Measurements from ENCODE around the gene LAPTM5.
"Not testable (repeated sequence)": the region's sequence is repeated elsewhere in the genome, so short reads cannot be mapped to it uniquely, and the experiment has no call there.

The LAPTM5 gene

GRCh38 chr1:30790850-30791778 lies 33.5 kb upstream of the LAPTM5 start:
- peaks cover 9% of the 10 kb centered on the region for H3K4me1 Mint-ChIP-seq (ENCODE audit: low read depth)
- H3K4me3 Mint-ChIP-seq = no peak overlapping the region
- H3K27ac Mint-ChIP-seq = no peak overlapping the region

GRCh38 chr1:30790256-30790525 lies 32.6 kb upstream of the LAPTM5 start:
- H3K36me3 Mint-ChIP-seq; H3K4me3 Mint-ChIP-seq; H3K27me3 Mint-ChIP-seq; H3K9me3 Mint-ChIP-seq (ENCODE audit: low read depth); H3K4me1 Mint-ChIP-seq (ENCODE audit: low read depth); H3K27ac Mint-ChIP-seq: not testable (repeated sequence)

More at GRCh38 chr1:30790850-30791778, 33.5 kb upstream of the LAPTM5 start:
- Mint-ChIP-seq H3K36me3 (no peaks in the 10 kb centered on the region), H3K27me3 (peaks cover 3% of the 10 kb centered on the region), H3K9me3 (ENCODE audit: low read depth) (no peaks in the 10 kb centered on the region)

- H3K36me3 Mint-ChIP-seq = no peaks in the 10 kb centered on the region
- no peak overlapping the region for H3K4me3 Mint-ChIP-seq
- H3K27me3 Mint-ChIP-seq = peaks cover 3% of the 10 kb centered on the region
- no peak overlapping the region for H3K27ac Mint-ChIP-seq
- H3K9me3 Mint-ChIP-seq (ENCODE audit: low read depth) = no peaks in the 10 kb centered on the region
- H3K4me1 Mint-ChIP-seq (ENCODE audit: low read depth) = peaks cover 9% of the 10 kb centered on the region
Observed at GRCh38 chr1:30789388-30790255, 32.0 kb upstream of the LAPTM5 start.

GRCh38 chr1:30788580-30789387 lies 31.2 kb upstream of the LAPTM5 start:
- Mint-ChIP-seq H3K27ac (no peak overlapping the region), H3K36me3 (no peaks in the 10 kb centered on the region), H3K27me3 (peaks cover 3% of the 10 kb centered on the region), H3K4me3 (no peak overlapping the region), H3K9me3 (ENCODE audit: low read depth) (no peaks in the 10 kb centered on the region), H3K4me1 (ENCODE audit: low read depth) (peaks cover 9% of the 10 kb centered on the region)

GRCh38 chr1:30787856-30788495 lies 30.4 kb upstream of the LAPTM5 start:
- Mint-ChIP-seq H3K27me3 (peaks cover 2% of the 10 kb centered on the region), H3K27ac (no peak overlapping the region)

GRCh38 chr1:30787266-30787665 lies 29.7 kb upstream of the LAPTM5 start:
- H3K27ac Mint-ChIP-seq = no peak overlapping the region
- peaks cover 14% of the 10 kb centered on the region for H3K4me1 Mint-ChIP-seq (ENCODE audit: low read depth)
- H3K36me3 Mint-ChIP-seq = no peaks in the 10 kb centered on the region
- no peaks in the 10 kb centered on the region for H3K9me3 Mint-ChIP-seq (ENCODE audit: low read depth)
- no peak overlapping the region for H3K4me3 Mint-ChIP-seq
- H3K27me3 Mint-ChIP-seq = no peaks in the 10 kb centered on the region

More at GRCh38 chr1:30787856-30788495, 30.4 kb upstream of the LAPTM5 start:
- Mint-ChIP-seq H3K4me3 (no peak overlapping the region), H3K36me3 (no peaks in the 10 kb centered on the region), H3K4me1 (ENCODE audit: low read depth) (peaks cover 9% of the 10 kb centered on the region), H3K9me3 (ENCODE audit: low read depth) (no peaks in the 10 kb centered on the region)

GRCh38 chr1:30786264-30786991 lies 28.9 kb upstream of the LAPTM5 start:
- H3K9me3 Mint-ChIP-seq (ENCODE audit: low read depth) = no peaks in the 10 kb centered on the region
- peaks cover 14% of the 10 kb centered on the region for H3K4me1 Mint-ChIP-seq (ENCODE audit: low read depth)
- no peaks in the 10 kb centered on the region for H3K27me3 Mint-ChIP-seq
- no peak overlapping the region for H3K27ac Mint-ChIP-seq
- H3K36me3 Mint-ChIP-seq = no peaks in the 10 kb centered on the region
- no peak overlapping the region for H3K4me3 Mint-ChIP-seq

- Mint-ChIP-seq H3K36me3 (no peaks in the 10 kb centered on the region), H3K4me1 (ENCODE audit: low read depth) (peaks cover 8% of the 10 kb centered on the region), H3K4me3 (no peak overlapping the region), H3K27me3 (no peaks in the 10 kb centered on the region), H3K27ac (no peak overlapping the region), H3K9me3 (ENCODE audit: low read depth) (no peaks in the 10 kb centered on the region)
Observed at GRCh38 chr1:30785714-30786113, 28.1 kb upstream of the LAPTM5 start.

GRCh38 chr1:30785181-30785580 lies 27.6 kb upstream of the LAPTM5 start:
- Mint-ChIP-seq H3K9me3 (ENCODE audit: low read depth) (no peaks in the 10 kb centered on the region), H3K4me3 (no peak overlapping the region), H3K36me3 (no peaks in the 10 kb centered on the region), H3K4me1 (ENCODE audit: low read depth) (peaks cover 8% of the 10 kb centered on the region), H3K27me3 (no peaks in the 10 kb centered on the region), H3K27ac (no peak overlapping the region)

GRCh38 chr1:30783256-30783915 lies 25.8 kb upstream of the LAPTM5 start:
- Mint-ChIP-seq H3K27ac (no peak overlapping the region), H3K4me3 (no peak overlapping the region), H3K36me3 (no peaks in the 10 kb centered on the region), H3K4me1 (ENCODE audit: low read depth) (peaks cover 17% of the 10 kb centered on the region), H3K27me3 (no peaks in the 10 kb centered on the region), H3K9me3 (ENCODE audit: low read depth) (no peaks in the 10 kb centered on the region)

- peak overlapping the region; percentile 22 for H3K27ac Mint-ChIP-seq
- H3K27me3 Mint-ChIP-seq = no peaks in the 10 kb centered on the region
- H3K9me3 Mint-ChIP-seq (ENCODE audit: low read depth) = no peaks in the 10 kb centered on the region
- no peaks in the 10 kb centered on the region for H3K36me3 Mint-ChIP-seq
- peaks cover 19% of the 10 kb centered on the region for H3K4me1 Mint-ChIP-seq (ENCODE audit: low read depth)
- peak overlapping the region; percentile 5 for H3K4me3 Mint-ChIP-seq
Observed at GRCh38 chr1:30782361-30783255, 25.0 kb upstream of the LAPTM5 start.

GRCh38 chr1:30781906-30782305 lies 24.3 kb upstream of the LAPTM5 start:
- Mint-ChIP-seq H3K9me3 (ENCODE audit: low read depth) (no peaks in the 10 kb centered on the region), H3K27ac (no peak overlapping the region), H3K27me3 (no peaks in the 10 kb centered on the region), H3K4me1 (ENCODE audit: low read depth) (peaks cover 19% of the 10 kb centered on the region), H3K36me3 (no peaks in the 10 kb centered on the region), H3K4me3 (no peak overlapping the region)

- peaks cover 19% of the 10 kb centered on the region for H3K4me1 Mint-ChIP-seq (ENCODE audit: low read depth)
- H3K9me3 Mint-ChIP-seq (ENCODE audit: low read depth) = no peaks in the 10 kb centered on the region
- H3K27me3 Mint-ChIP-seq = no peaks in the 10 kb centered on the region
- no peaks in the 10 kb centered on the region for H3K36me3 Mint-ChIP-seq
- no peak overlapping the region for H3K27ac Mint-ChIP-seq
- H3K4me3 Mint-ChIP-seq = no peak overlapping the region
Observed at GRCh38 chr1:30780409-30780808, 22.8 kb upstream of the LAPTM5 start.

Data from activated naive CD8-positive, alpha-beta T cell (primary cell).